Measurements from ENCODE around the gene KCNT2.

Gene KCNT2

DNA sequence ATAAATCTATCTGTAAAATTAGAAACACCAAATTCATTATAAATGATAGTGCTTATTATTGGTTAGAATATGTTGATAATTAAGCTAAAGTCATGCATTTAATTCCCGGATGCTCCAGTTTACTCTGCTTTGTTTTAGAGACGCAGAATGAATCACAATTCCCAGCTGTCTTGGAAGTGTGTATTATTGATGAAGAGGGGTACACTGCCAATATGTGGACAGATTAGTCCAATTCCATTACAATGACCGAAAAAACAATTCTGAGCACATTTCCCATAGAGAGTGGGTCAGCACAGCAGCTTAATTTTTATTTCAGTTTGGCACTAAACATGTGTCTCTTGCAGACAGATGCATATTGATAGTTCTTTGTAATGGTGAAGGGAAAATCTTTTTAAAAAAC, 146.7 kb downstream of the KCNT2 start:
- Histone ChIP-seq H3K4me1 (ENCODE audit: control insufficient read depth, insufficient read depth, low read length) (no peaks in the 10 kb centered on the region), H3K36me3 (ENCODE audit: control insufficient read depth in 2 of 2, insufficient read depth in 1 of 2, low read length in 2 of 2) (no peaks in the 10 kb centered on the region), H3K27ac (ENCODE audit: extremely low read depth, low read depth, low read length) (no peak overlapping the region), H3K4me3 (ENCODE audit: low read depth, low read length) (no peak overlapping the region), H3K9me3 (ENCODE audit: control insufficient read depth, insufficient read depth, low read depth, low read length) (no peaks in the 10 kb centered on the region)
- no peak for TF ChIP-seq ZNF341 (tag by site-specific recombination; IDR thresholded peaks at IDR 0.05; ENCODE audit: low read depth)
- no peak for TF ChIP-seq RBAK (tag by site-specific recombination; IDR thresholded peaks at IDR 0.05)
- TF ChIP-seq, protein P1, sequence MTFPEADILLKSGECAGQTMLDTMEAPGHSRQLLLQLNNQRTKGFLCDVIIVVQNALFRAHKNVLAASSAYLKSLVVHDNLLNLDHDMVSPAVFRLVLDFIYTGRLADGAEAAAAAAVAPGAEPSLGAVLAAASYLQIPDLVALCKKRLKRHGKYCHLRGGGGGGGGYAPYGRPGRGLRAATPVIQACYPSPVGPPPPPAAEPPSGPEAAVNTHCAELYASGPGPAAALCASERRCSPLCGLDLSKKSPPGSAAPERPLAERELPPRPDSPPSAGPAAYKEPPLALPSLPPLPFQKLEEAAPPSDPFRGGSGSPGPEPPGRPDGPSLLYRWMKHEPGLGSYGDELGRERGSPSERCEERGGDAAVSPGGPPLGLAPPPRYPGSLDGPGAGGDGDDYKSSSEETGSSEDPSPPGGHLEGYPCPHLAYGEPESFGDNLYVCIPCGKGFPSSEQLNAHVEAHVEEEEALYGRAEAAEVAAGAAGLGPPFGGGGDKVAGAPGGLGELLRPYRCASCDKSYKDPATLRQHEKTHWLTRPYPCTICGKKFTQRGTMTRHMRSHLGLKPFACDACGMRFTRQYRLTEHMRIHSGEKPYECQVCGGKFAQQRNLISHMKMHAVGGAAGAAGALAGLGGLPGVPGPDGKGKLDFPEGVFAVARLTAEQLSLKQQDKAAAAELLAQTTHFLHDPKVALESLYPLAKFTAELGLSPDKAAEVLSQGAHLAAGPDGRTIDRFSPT (tag by site-specific recombination; IDR thresholded peaks at IDR 0.05): no peak
- no peak for TF ChIP-seq ZNF223 (tag by site-specific recombination; IDR thresholded peaks at IDR 0.05)
- CTCF ChIA-PET: interaction anchor here (0.5 kb wide), 1 partner anchor 31 kb away, joined by 4 read pairs; no protein-coding TSS in a partner anchor
- POLR2A ChIA-PET: no interaction called here

- no peaks in the 10 kb centered on the region for H3K4me1 ChIP-seq (ENCODE audit: control insufficient read depth, insufficient read depth, low read length)
Observed at GRCh38 chr1:196459383-196459782, 148.9 kb downstream of the KCNT2 start.

DNA sequence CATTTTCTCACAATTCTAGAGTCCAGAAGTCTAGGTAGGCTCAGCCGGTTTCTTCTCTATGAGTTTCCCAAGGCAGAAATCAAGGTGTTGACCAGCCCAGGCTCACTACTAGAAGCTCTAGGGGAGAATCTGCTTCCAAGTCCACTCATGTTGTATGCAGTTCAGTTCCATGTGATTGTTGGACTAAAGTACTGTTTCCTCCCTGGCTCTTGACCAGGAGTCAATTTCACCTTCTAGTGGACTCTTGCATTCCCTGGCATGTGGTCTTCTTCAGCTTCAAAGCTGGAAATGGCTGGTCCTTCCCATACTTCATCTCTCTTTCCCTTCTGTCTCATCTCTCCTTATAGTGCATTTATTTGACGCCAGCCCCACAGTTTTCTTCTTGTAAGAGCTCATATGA, 153.4 kb downstream of the KCNT2 start:
- Histone ChIP-seq H3K4me1 (ENCODE audit: control insufficient read depth, insufficient read depth, low read length) (no peaks in the 10 kb centered on the region), H3K36me3 (ENCODE audit: control insufficient read depth in 2 of 2, insufficient read depth in 1 of 2, low read length in 2 of 2) (no peaks in the 10 kb centered on the region), H3K9me3 (ENCODE audit: control insufficient read depth, insufficient read depth, low read depth, low read length) (no peaks in the 10 kb centered on the region), H3K4me3 (ENCODE audit: low read depth, low read length) (no peak overlapping the region), H3K27ac (ENCODE audit: extremely low read depth, low read depth, low read length) (no peak overlapping the region)
- TF ChIP-seq ZFP37 (tag by site-specific recombination; IDR thresholded peaks at IDR 0.05) (no peak), ZBTB48 (tag by site-specific recombination; IDR thresholded peaks at IDR 0.05) (no peak), ZNF341 (tag by site-specific recombination; IDR thresholded peaks at IDR 0.05; ENCODE audit: low read depth) (no peak), PRDM1 (tag by site-specific recombination; IDR thresholded peaks at IDR 0.05) (no peak)
- TF ChIP-seq, protein P2, sequence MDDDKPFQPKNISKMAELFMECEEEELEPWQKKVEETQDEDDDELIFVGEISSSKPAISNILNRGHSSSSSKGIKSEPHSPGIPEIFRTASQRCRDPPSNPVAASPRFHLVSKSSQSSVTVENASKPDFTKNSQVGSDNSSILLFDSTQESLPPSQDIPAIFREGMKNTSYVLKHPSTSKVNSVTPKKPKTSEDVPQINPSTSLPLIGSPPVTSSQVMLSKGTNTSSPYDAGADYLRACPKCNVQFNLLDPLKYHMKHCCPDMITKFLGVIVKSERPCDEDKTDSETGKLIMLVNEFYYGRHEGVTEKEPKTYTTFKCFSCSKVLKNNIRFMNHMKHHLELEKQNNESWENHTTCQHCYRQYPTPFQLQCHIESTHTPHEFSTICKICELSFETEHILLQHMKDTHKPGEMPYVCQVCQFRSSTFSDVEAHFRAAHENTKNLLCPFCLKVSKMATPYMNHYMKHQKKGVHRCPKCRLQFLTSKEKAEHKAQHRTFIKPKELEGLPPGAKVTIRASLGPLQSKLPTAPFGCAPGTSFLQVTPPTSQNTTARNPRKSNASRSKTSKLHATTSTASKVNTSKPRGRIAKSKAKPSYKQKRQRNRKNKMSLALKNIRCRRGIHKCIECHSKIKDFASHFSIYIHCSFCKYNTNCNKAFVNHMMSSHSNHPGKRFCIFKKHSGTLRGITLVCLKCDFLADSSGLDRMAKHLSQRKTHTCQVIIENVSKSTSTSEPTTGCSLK (tag by site-specific recombination; IDR thresholded peaks at IDR 0.05): no peak
- ChIA-PET CTCF (no interaction called here), POLR2A (no interaction called here)

More at GRCh38 chr1:196459383-196459782, 148.9 kb downstream of the KCNT2 start:
- H3K27ac ChIP-seq (ENCODE audit: extremely low read depth, low read depth, low read length): no peak overlapping the region
- no peak overlapping the region for H3K4me3 ChIP-seq (ENCODE audit: low read depth, low read length)
- no peaks in the 10 kb centered on the region for H3K9me3 ChIP-seq (ENCODE audit: control insufficient read depth, insufficient read depth, low read depth, low read length)
- no peaks in the 10 kb centered on the region for H3K36me3 ChIP-seq (ENCODE audit: control insufficient read depth in 2 of 2, insufficient read depth in 1 of 2, low read length in 2 of 2)
- no peak for TF ChIP-seq KLF16 (tag by site-specific recombination; IDR thresholded peaks at IDR 0.05)
- TF ChIP-seq GFI1B (tag by site-specific recombination; IDR thresholded peaks at IDR 0.05): no peak
- TF ChIP-seq ZNF626 (tag by site-specific recombination; IDR thresholded peaks at IDR 0.05): no peak
- TF ChIP-seq ZNF10 (tag by site-specific recombination; IDR thresholded peaks at IDR 0.05): no peak
- no peak for TF ChIP-seq ZNF558 (tag by site-specific recombination; IDR thresholded peaks at IDR 0.05)
- no peak for TF ChIP-seq ZNF292 (tag by site-specific recombination; IDR thresholded peaks at IDR 0.05; ENCODE audit: borderline replicate concordance, low read depth)
- TF ChIP-seq ZNF221 (tag by site-specific recombination; IDR thresholded peaks at IDR 0.05; ENCODE audit: borderline replicate concordance): no peak
- no peak for TF ChIP-seq ZNF610 (tag by site-specific recombination; IDR thresholded peaks at IDR 0.05; ENCODE audit: borderline replicate concordance)
- POLR2A ChIA-PET: no interaction called here
- CTCF ChIA-PET: no interaction called here
